Fibroblast of the conjunctiva (primary cell): ENCODE results near the gene OPCML.

Experiments used
- DNase-seq: peaks from one replicate; pipeline ENCODE4 v3.0.0-alpha.2; 2010; ENCODE audit warnings: low read depth

OPCML gene

DNA sequence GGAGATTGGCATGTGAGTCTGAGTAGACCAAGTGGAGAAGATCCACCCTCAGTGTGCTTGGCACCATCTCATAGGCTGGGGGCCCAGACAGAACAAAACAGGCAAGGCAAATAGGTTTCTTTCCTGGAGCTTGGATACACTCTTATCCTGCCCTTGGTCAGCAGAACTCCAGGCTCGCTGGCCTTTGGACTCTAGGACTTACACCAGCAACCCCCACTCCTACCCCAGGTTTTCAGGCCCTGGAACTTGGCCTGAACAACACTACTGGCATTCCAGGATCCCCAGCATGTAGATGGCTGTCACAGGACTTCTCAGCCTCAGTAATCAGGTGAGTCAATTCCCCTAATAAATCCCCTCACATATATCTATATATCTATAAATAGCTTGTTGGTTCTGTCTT, 637.7 kb downstream of the OPCML start:
- DNase-seq: no peak

DNA sequence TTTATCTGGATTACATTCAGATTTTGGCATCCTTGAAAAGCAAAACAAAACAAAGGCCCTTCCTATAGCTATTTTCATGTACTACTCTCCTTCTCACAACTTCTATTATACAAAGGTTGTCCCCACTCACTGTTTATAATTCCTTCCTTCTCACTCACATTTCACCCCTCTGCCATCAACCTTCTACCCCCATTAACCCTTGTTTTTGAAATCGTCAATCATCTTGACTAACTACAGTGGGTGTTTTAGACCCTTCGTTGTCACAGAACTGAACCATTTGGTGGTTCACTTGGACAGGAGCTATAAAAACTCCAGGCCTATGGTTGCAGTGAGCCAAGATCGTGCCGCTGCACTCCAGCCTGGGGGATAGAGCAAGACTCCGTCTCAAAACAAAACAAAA, 639.4 kb downstream of the OPCML start:
- DNase-seq: no peak

GRCh38 chr11:132888226-132888625, 644.1 kb downstream of the OPCML start:
- DNase-seq: no peak

- DNase-seq: no peak
Measured at GRCh38 chr11:132886335-132886734, 646.0 kb downstream of the OPCML start.

DNA sequence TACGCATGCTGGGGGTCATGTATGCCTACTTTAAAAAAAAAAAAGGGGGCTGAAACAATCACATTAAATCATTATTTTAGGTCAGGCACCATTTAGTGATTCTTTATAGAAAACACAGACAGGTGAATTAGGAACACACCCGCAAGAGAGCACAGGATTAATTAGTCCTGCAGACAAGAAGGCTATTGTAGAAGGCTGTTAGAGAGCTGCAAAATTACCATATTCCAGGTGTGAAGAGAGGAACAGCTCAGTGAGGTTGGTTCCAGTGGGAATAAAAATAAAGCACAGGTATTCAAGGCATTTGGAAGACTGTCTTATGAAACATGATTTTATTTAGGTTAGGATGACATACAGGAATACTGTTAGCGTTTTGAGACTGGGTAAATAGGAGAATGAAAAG, 649.1 kb downstream of the OPCML start:
- no peak for DNase-seq

DNA sequence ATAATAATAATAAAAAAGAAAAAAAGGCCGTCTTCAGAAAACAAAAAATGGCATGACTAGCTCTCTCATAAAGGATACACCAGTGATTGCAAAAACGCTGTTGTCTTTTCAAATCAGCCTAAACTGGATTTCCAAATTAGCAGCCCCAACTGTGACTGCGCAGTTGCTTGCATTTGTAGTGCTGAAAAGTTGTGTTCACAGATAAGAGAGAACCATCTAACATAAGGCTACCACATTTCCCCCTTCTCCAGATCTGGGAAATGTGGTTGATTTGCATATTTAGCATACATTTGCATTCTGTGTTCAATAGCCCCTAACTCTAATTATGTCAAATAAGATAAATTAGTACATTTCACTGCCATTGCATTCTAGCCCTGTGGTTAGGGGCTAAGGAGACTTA, 650.7 kb downstream of the OPCML start:
- no peak for DNase-seq

DNA sequence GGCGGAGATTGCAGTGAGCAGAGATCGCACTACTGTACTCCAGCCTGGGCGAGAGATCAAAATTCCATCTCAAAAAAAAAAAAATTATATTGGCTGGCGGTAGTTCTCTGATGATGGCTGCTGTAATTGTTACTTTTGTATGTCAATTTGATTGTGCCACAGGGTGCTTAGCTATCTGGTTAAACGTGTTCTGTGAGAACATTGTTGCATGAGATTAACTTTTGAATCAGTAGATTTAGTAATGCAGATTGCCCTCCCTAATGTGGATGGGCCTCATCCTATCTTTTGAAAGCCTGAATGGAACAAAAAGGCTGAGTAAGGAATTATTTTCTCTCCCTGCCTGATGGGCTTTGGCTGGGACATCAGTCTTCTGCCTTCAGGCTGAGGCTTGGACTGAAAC, 654.2 kb downstream of the OPCML start:
- DNase-seq: no peak

- no peak for DNase-seq
Measured at GRCh38 chr11:132876705-132877104, 655.6 kb downstream of the OPCML start.

DNA sequence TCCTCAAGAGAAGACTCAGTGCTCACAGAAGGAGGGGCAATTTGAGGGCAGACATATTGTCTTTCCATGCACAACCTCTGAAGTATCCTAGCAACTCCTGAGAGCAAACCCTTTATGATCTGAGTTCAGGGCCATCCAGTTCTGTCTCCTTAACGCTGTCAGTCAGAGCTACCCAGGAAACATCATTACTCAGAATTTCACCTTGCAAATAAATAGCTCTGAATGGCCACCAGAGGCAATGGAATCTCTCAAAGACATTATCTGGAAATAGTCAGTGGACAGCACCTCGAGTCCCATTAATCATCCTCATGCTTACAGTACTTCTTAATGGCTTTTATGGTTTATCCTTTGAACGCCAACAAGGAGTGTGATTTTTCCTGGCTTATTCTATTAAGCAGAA, 656.1 kb downstream of the OPCML start:
- DNase-seq: no peak

DNA sequence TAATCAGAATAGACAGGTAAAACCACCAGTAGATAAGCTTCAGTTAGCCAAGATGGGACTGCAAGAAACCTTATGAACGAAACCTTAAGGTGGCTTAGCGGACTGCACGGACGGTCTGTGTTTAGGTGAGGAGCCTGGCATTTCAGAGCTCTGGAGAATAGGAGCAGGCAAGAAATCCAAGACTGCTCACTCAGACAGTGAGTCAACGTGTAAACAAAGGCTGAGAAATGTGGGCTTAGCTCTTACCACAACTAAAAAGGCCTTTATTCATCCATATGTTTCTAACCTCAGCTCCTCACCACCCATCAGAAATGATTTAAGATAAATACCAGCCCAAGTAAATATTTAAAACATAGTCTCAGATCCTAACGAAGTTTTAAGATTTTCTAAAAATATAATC, 657.7 kb downstream of the OPCML start:
- no peak for DNase-seq

DNA sequence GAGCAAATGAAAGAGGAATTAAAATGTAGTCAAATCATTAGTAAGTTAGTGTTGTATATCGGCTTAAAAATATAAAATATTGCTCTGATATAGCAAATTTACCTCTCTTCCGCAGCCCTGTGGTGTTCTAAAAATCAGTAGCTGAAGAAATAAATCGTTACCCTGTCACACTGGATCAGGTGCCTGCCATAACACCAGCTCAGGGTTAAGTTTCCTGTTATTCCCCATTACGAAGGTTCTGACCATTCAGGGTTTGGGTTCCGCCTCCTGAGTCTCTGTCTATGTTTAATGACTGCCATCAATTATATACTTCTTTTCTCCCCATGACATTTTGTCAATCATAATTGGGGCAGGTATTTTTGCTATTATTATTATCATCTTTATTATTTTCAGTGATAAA, 658.5 kb downstream of the OPCML start:
- DNase-seq: no peak

DNA sequence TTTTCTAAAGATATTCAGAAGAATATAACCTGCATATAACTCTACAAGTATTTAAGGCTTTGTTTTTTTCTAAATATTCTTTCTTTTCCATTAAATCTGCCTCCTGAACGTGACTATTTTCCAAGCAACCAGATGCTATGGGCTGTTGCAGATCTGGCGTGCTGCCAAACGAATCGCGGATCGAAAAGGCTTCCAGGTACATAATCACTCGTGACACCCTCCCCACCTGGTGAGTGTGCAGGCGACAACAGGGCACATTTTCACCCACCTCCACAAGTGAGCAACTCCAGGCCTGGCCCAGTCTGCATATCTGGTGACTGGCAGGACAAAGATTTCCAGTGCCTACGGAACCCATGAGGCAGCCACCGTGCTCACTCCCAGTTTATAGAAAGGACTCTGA, 660.1 kb downstream of the OPCML start:
- DNase-seq: no peak

- DNase-seq: no peak
Measured at GRCh38 chr11:132866783-132867545, 665.3 kb downstream of the OPCML start.

DNA sequence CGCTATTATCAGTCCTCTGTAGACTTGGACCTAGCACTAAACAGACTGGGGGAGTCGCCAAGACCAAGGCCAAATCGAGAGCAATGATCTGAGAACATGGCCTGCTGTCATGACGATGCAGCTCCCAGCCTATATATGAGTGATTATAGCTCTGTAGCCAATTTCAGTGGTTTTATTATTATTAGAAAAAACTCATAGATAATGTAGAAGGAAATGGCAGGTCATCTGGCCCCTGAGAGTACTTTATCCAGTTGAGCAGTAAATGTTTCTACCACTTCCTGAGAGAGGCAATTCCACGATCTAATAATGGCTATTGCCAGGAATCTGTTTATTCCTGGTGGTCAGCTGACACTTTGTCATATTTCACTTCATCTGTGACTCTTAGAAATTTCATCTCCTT, 666.7 kb downstream of the OPCML start:
- no peak for DNase-seq

GRCh38 chr11:132864811-132865576, 667.3 kb downstream of the OPCML start:
- no peak for DNase-seq

GRCh38 chr11:132862933-132863332, 669.4 kb downstream of the OPCML start:
- no peak for DNase-seq

DNA sequence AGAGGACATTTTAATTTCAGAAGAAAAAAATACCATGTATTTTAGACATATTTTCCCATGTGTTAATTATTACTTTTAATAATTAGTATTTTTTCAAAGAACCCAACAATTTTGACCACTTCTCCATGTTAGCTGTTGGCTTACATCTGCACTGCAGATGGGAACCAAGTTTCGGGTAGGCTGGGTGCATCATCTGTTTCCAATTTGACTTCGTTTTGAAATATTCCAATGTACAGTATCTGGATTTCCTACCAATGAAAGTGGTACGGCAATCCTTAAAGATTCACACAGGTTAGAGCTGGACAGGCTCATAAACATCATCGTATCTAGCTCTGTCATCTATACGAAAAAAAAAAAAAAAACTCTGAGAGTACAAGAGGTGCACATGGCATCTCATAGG, 670.2 kb downstream of the OPCML start:
- DNase-seq: no peak

GRCh38 chr11:132859306-132859705, 673.0 kb downstream of the OPCML start:
- no peak for DNase-seq

DNA sequence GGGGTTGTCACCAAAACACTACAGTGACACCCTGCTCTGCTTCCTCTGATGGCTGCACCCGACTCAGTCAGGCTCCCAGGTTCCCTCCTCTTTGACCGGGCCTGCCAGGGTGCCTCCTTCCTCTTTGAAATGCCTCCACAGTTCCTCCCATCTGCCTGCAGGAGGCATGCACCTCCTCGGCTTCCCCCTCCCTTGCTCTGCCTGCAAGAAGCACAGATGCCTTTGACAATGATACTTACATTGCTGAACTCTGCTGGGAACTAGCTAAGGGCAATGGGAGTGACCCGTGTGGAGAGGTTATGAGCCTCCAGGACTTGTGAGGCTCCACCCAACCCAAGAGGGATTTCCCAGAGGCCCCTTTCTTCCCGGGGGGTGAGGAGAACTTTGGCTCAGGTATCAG, 674.1 kb downstream of the OPCML start:
- DNase-seq: no peak

DNA sequence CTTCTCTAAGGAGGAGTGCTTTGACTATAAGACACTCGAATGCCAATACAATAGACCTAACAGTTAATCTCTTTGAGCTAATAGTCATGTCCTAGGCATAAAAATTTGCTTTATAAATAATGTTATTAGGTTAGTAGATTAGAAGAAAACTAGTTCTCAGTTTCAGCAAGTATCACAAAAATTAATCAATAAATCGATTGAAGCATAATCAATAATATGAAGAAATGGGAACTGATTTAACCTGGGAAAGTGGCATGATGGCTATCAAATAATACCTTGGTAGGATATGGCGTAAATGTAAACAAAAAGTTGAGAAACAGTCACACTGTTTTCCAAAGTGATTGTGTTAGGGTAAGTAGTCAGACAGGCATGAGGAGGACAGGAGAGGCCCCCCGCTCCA, 676.3 kb downstream of the OPCML start:
- DNase-seq: no peak

GRCh38 chr11:132855516-132855915, 676.8 kb downstream of the OPCML start:
- no peak for DNase-seq

GRCh38 chr11:132853886-132854285, 678.4 kb downstream of the OPCML start:
- no peak for DNase-seq

DNA sequence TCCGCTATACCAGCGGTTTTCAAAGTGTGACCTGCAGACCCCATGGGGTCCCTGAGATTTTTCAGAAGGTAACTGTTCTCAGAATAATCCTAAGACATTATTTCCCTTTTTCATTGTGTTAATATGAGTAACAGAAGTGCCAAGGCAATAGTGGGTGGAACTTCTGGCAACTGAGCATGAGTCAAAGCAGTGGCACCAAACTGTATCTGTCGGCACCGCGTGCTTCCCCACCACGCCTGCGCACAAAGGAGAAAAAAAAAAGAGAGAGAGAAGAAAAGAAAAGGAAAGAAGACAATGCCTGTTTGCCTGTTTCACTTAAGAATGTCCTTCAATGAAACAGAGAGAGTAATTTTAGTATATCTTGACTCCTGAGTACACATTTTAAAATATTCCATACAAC, 679.9 kb downstream of the OPCML start:
- DNase-seq: no peak

DNA sequence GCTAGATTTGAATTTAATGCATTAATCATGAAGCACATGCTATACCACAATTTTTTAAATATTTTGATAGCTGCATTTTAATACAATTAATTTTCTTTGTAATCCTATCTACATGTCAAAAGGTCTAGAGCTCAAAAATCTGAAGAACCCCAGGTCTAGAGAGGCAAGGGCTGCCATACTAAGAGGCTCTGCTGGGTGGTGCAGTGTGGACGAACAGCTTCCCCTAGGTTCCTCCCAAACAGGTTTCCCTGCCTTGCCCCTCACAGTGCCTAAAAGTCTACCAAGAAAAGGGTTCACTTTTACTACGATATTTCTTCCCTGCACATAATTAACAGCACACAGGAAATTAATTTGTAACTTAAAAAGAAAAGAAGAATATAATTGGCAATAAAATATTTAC, 681.1 kb downstream of the OPCML start:
- DNase-seq: no peak
